GM23338 (cell line): ENCODE data around the gene RPS6KC1. TPM values are rescaled to one million over a fixed set of nuclear protein-coding genes. Genes with fewer than 3 reads are reported as not detected.

ENCODE experiments used
- ATAC-seq: fragments of 200-7000 bp; cut with Tn5 transposase; 3 replicates; pipeline ENCODE4 v1.9.1; 2020
- DNase-seq: peaks from one replicate; pipeline ENCODE4 v3.0.0-alpha.2; 2015; ENCODE audit warnings: low spot score
- H2AFZ ChIP-seq: fragments of 200-600 bp; sonication (generic); 2 replicates; pipeline ENCODE4 v1.8.0; 2016; ENCODE audit warnings: antibody characterized with exemption, mild to moderate bottlenecking, moderate library complexity
- H3F3A ChIP-seq: fragments of 200-600 bp; sonication (generic); replicated peaks from 2 replicates; pipeline ENCODE4 v1.8.0; 2017; ENCODE audit warnings: antibody characterized with exemption, mixed run types, low read depth
- H3K27ac ChIP-seq: fragments of 200-600 bp; sonication (generic); 2 replicates; pipeline ENCODE4 v1.6.1; 2016; ENCODE audit warnings: low read depth
- H3K27me3 ChIP-seq: fragments of 200-600 bp; sonication (generic); 2 replicates; pipeline ENCODE4 v1.8.0; 2016; ENCODE audit warnings: mild to moderate bottlenecking, mixed run types, moderate library complexity; ENCODE audit not compliant: insufficient read depth
- H3K36me3 ChIP-seq: fragments of 200-600 bp; sonication (generic); 2 replicates; pipeline ENCODE4 v1.8.0; 2016; ENCODE audit warnings: mild to moderate bottlenecking; ENCODE audit not compliant: insufficient read depth
- H3K4me1 ChIP-seq: fragments of 200-600 bp; sonication (generic); 2 replicates; pipeline ENCODE4 v1.8.0; 2016; ENCODE audit warnings: mild to moderate bottlenecking, moderate library complexity; ENCODE audit not compliant: insufficient read depth
- H3K4me2 ChIP-seq: fragments of 200-600 bp; sonication (generic); 2 replicates; pipeline ENCODE4 v1.7.1; 2017; ENCODE audit warnings: mixed run types
- H3K4me3 ChIP-seq: fragments of 200-600 bp; sonication (generic); 2 replicates; pipeline ENCODE4 v1.6.1; 2016; ENCODE audit warnings: mixed run types
- H3K79me2 ChIP-seq: fragments of 200-600 bp; sonication (generic); replicated peaks from 2 replicates; pipeline ENCODE4 v1.8.0; 2017; ENCODE audit warnings: mild to moderate bottlenecking; ENCODE audit not compliant: insufficient read depth
- H3K9me2 ChIP-seq: fragments of 200-600 bp; sonication (generic); 2 replicates; pipeline ENCODE4 v1.8.0; 2017; ENCODE audit not compliant: insufficient read depth
- H4K20me1 ChIP-seq: fragments of 200-600 bp; sonication (generic); replicated peaks from 2 replicates; pipeline ENCODE4 v1.8.0; 2017; ENCODE audit warnings: mild to moderate bottlenecking; ENCODE audit not compliant: insufficient read depth
- H3K27ac Mint-ChIP-seq: 2 replicates; pipeline ENCODE4 v1.8.0; 2020; ENCODE audit warnings: inconsistent platforms, mild to moderate bottlenecking, moderate library complexity, mixed read lengths
- H3K27me3 Mint-ChIP-seq: 3 replicates; pipeline ENCODE4 v1.8.0; 2022; ENCODE audit warnings: low read depth, mild to moderate bottlenecking, moderate library complexity, mixed read lengths, inconsistent platforms; ENCODE audit not compliant: insufficient read depth, poor library complexity
- H3K36me3 Mint-ChIP-seq: 3 replicates; pipeline ENCODE4 v1.8.0; 2021; ENCODE audit warnings: low read depth, mild to moderate bottlenecking, inconsistent platforms, moderate library complexity, mixed read lengths
- H3K4me1 Mint-ChIP-seq: 3 replicates; pipeline ENCODE4 v1.8.0; 2020; ENCODE audit warnings: mild to moderate bottlenecking, inconsistent platforms, mixed read lengths
- H3K4me3 Mint-ChIP-seq: 3 replicates; pipeline ENCODE4 v1.8.0; 2021; ENCODE audit warnings: moderate library complexity, mild to moderate bottlenecking, inconsistent platforms, mixed read lengths
- H3K9me3 Mint-ChIP-seq: 3 replicates; pipeline ENCODE4 v1.8.0; 2020; ENCODE audit warnings: moderate library complexity, mild to moderate bottlenecking, inconsistent platforms, mixed read lengths
- REST ChIP-seq: IDR thresholded peaks from one replicate; pipeline ENCODE4 v1.6.1; 2018; ENCODE audit warnings: antibody characterized with exemption; ENCODE audit not compliant: unreplicated experiment
- ZNF462 ChIP-seq: fragments of 250-450 bp; sonication (Bioruptor Pico); IDR thresholded peaks from 2 replicates; pipeline ENCODE4 v1.5.0; 2020; ENCODE audit warnings: mild to moderate bottlenecking, moderate library complexity
- polyA plus RNA-seq: library from polyadenylated mRNA; unstranded; fragments of >200 nt; fragmentation: Nextera tagmentation; extraction: Ambion mirVana; gene quantifications from 2 replicates; pipeline ENCODE4 v1.2.1, GENCODE V29; 2016
- total RNA-seq: library from RNA; depleted of rRNA; stranded (reverse); fragments of >200 nt; shearing (Covaris generic); gene quantifications from 2 replicates; pipeline ENCODE4 v1.2.3, GENCODE V29; 2014
- TF ChIP-seq, protein P1 (sequence below), 2 experiments: fragments of 200-600 bp in 1 of 2; sonication (generic) in 1 of 2; conservative IDR thresholded peaks; 2 replicates each; pipeline versions ENCODE4 v1.5.1 to v1.6.1; 2016 to 2017; ENCODE audit warnings: antibody characterized with exemption in 2 of 2, low read depth in 2 of 2, mild to moderate bottlenecking in 2 of 2, moderate library complexity in 1 of 2

RPS6KC1 gene
- total and polyA plus RNA-seq, 2 experiments from 2014 or later = 7.9 to 24.9 TPM

DNA sequence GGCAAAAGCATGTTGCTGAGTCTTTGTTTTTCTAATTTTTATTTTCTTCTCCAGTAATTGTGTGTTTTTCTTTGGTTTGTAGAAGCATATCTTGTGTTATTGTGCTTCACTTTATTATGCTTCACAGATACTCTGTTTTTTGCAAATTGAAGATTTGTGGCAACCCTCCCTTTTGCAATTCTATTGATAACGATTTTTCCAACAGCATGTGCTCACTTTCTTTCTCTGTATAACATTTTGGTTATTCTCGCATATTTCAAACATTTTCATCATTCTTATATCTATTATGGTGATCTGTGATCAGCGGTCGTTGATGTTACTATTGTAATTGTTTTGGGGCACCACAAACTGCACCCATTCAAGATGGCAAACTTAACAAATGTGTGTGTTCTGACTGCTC, 31.6 kb upstream of the RPS6KC1 start (continued):
- TF ChIP-seq ZNF462 (CRISPR knock-in tag) = no peak

DNA sequence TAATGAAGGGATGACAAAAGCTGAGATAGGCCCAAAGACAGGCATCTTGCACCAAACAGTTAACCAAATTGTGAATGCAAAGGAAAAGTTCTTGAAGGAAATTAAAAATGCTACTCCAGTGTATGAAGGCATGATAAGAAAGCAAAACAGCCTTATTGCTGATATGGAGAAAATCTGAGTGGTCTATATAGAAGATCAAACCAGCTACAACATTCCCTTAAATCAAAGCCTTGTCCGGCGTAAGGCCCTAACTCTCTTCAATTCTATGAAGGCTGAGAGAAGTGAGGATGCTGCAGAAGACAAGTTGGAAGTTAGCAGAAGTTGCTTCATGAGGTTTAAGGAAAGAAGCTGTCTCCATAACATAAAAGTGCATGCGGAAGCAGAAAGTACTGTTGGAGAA, 31.0 kb upstream of the RPS6KC1 start:
- Histone ChIP-seq H2AFZ (no peak overlapping the region), H3K4me2 (no peak overlapping the region), H3K36me3 (no peaks in the 10 kb centered on the region), H3K27me3 (no peaks in the 10 kb centered on the region), H3K79me2 (0 out of 2 replicates have a peak, but pooled peaks cover under 1% of the 10 kb centered on the region), H3K4me1 (no peaks in the 10 kb centered on the region), H3K9me2 (0 out of 2 replicates have a peak, but pooled peaks cover 15% of the 10 kb centered on the region), H3K27ac (no peak overlapping the region), H3K4me3 (no peak overlapping the region), H3F3A (no peaks in the 10 kb centered on the region; the same call in 1 of the 2 replicates), H4K20me1 (no peaks in the 10 kb centered on the region)
- H3K27me3 Mint-ChIP-seq = no peaks in the 10 kb centered on the region
- no peak overlapping the region for H3K4me3 Mint-ChIP-seq
- ATAC-seq (no peak), DNase-seq (no peak)
- no peaks in the 10 kb centered on the region for H3K4me1 Mint-ChIP-seq
- H3K9me3 Mint-ChIP-seq = peaks cover 4% of the 10 kb centered on the region
- H3K36me3 Mint-ChIP-seq = peaks cover 1% of the 10 kb centered on the region; the same call in 1 of the 3 replicates
- H3K27ac Mint-ChIP-seq = no peak overlapping the region
- TF ChIP-seq, protein P1, sequence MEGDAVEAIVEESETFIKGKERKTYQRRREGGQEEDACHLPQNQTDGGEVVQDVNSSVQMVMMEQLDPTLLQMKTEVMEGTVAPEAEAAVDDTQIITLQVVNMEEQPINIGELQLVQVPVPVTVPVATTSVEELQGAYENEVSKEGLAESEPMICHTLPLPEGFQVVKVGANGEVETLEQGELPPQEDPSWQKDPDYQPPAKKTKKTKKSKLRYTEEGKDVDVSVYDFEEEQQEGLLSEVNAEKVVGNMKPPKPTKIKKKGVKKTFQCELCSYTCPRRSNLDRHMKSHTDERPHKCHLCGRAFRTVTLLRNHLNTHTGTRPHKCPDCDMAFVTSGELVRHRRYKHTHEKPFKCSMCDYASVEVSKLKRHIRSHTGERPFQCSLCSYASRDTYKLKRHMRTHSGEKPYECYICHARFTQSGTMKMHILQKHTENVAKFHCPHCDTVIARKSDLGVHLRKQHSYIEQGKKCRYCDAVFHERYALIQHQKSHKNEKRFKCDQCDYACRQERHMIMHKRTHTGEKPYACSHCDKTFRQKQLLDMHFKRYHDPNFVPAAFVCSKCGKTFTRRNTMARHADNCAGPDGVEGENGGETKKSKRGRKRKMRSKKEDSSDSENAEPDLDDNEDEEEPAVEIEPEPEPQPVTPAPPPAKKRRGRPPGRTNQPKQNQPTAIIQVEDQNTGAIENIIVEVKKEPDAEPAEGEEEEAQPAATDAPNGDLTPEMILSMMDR (conservative IDR thresholded peaks at IDR 0.05; ENCODE audit: low read depth in 2 of 2) = no peak
- TF ChIP-seq ZNF462 (CRISPR knock-in tag) (no peak), REST (no peak)
